ENCODE measurements around the gene CYFIP2.

The CYFIP2 gene

DNA sequence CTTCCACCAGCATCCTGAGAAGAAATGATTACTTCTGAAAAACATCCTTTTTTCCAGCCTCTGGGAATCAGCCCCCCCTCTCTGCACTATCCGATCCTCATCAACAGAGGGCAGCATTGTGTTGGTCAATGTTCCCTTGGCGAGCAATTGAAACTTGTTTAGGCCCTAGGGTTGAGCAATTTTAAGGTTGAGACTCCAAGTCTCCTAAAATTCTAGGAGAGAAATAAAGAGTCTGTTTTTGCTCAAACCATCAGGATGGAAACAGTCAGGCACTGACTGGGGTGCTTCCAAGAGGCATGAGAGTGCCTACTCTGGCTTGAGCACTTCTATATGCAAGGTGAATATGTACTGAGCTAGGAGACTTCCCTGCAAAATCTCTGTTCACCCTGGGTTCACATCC is 12.4 kb upstream of the CYFIP2 start:
- peak; percentile 53 for DNase-seq (ENCODE audit: low read depth, low spot score)
- TF ChIP-seq, protein P1, sequence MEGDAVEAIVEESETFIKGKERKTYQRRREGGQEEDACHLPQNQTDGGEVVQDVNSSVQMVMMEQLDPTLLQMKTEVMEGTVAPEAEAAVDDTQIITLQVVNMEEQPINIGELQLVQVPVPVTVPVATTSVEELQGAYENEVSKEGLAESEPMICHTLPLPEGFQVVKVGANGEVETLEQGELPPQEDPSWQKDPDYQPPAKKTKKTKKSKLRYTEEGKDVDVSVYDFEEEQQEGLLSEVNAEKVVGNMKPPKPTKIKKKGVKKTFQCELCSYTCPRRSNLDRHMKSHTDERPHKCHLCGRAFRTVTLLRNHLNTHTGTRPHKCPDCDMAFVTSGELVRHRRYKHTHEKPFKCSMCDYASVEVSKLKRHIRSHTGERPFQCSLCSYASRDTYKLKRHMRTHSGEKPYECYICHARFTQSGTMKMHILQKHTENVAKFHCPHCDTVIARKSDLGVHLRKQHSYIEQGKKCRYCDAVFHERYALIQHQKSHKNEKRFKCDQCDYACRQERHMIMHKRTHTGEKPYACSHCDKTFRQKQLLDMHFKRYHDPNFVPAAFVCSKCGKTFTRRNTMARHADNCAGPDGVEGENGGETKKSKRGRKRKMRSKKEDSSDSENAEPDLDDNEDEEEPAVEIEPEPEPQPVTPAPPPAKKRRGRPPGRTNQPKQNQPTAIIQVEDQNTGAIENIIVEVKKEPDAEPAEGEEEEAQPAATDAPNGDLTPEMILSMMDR (IDR thresholded peaks at IDR 0.05; ENCODE audit: low read depth, low read length) = peak; percentile 95
- H3K4me3 ChIP-seq (ENCODE audit: low read depth, low read length) = no peak overlapping the region
- in situ Hi-C loops (cut with HindIII; ENCODE audit: low sequenced_read_pairs) = no loop called here

DNA sequence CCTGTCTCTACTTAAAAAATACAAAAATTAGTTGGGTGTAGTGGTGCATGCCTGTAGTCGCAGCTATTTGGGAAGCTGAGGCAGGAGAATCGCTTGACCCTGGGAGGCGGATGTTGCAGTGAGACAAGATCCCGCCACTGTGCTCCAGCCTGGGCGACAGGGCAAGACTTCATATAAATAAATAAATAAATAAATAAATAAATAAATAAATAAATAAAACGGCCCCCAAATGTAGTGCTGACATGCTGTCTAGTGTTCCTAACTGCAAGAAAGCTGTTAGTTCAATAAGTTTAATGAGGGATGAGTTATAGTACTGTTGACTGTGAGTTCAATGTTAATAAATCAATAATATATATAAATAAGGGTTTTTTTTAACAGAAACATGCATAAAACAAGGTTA is 7.5 kb upstream of the CYFIP2 start:
- H3K4me3 ChIP-seq (ENCODE audit: low read depth, low read length) = no peak overlapping the region
- TF ChIP-seq, protein P1 (IDR thresholded peaks at IDR 0.05; ENCODE audit: low read depth, low read length) = no peak
- no peak for DNase-seq (ENCODE audit: low read depth, low spot score)
- in situ Hi-C loops (cut with HindIII; ENCODE audit: low sequenced_read_pairs) = no loop called here

DNA sequence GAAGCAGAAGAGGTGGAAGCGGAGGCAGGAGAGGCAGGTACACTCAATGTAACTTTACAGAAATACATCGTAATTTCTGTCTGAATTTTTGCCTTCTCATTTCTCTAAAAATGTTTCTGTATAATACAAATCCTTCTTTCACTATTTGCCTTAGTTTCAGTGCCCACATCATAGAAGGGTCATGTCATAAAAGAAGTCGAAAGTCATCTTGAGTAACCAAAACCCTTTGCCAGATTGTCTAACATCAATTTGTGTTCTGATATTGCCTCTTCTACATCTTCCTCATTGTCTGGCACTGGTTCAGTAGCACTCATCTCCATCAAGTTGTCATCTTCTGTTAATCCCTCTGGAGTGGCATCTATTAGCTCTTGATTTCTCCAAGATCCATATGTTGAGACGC is 6.2 kb upstream of the CYFIP2 start:
- in situ Hi-C loops (cut with HindIII; ENCODE audit: low sequenced_read_pairs) = no loop called here
- TF ChIP-seq, protein P1 (IDR thresholded peaks at IDR 0.05; ENCODE audit: low read depth, low read length) = no peak
- DNase-seq (ENCODE audit: low read depth, low spot score) = no peak
- no peak overlapping the region for H3K4me3 ChIP-seq (ENCODE audit: low read depth, low read length)

DNA sequence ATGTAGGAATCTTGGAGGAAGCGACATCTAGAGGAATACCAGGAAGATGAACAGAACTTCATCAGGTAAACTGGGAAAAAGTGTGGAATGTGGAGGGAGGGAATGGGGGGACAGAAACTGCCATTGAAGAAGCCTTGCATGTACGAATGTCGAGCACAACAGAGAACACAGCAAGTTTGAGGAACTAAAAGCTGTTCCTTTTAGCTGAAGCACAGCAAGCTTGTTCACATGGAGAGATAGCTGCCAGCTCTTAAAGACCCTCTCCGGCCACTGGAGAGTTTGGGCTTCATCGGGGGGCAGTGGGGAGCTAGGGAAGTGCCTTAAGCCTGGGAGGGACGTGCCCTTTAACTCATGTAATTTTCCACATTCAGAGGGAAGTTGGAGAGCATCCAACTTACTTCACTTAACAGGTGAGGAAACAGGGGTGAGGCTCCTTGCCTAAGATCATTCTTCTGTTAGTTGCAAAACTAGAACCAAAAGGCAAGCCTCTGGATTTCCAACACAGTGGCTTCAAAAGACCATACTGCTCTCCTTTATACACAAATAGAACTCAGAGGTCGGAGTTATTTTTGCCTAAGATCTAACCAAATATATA is 2.3 kb upstream of the CYFIP2 start:
- TF ChIP-seq, protein P1 (IDR thresholded peaks at IDR 0.05; ENCODE audit: low read depth, low read length) = no peak
- no peak for DNase-seq (ENCODE audit: low read depth, low spot score)
- in situ Hi-C loops (cut with HindIII; ENCODE audit: low sequenced_read_pairs) = no loop called here
- no peak overlapping the region for H3K4me3 ChIP-seq (ENCODE audit: low read depth, low read length)

DNA sequence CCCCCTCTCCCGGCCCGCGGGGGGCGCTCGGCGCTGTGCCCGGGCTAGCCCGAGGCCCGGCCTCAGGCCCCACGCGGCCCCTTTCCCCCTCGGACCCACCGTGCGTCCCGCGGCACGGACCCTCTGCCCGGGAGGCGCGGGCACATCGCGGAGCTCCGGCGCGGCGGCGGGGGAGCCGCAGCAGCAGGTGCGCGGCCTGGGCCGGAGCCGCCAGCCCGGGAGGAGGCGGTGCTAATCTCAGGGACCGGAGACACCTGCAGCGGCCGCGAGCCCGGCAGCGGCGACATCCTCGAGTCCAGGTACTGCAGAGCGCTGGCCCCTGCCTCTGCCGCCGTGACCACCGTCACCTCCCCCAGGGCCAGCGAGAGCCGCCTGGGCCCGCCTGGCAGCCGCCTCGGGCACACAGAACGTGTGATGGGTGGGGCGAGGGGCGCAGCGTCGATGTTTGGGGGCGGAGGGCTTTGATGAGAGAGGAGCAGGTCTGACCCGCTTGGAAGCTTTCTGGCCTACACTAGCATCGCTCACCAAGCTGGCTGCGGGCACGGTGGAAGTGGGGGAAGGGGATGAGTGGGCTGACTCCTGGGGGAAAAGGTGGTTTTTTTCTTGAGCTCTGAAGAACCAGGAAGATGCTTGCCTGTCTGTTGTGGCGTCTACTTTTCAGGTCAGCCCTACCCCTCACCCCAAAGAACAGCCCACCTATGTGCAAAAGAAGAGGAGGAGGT is 524 bp downstream of the CYFIP2 start:
- H3K4me3 ChIP-seq (ENCODE audit: low read depth, low read length) = peak overlapping the region; percentile 53
- TF ChIP-seq, protein P1 (IDR thresholded peaks at IDR 0.05; ENCODE audit: low read depth, low read length) = no peak
- in situ Hi-C loops (cut with HindIII; ENCODE audit: low sequenced_read_pairs) = no loop called here
- DNase-seq (ENCODE audit: low read depth, low spot score) = no peak

DNA sequence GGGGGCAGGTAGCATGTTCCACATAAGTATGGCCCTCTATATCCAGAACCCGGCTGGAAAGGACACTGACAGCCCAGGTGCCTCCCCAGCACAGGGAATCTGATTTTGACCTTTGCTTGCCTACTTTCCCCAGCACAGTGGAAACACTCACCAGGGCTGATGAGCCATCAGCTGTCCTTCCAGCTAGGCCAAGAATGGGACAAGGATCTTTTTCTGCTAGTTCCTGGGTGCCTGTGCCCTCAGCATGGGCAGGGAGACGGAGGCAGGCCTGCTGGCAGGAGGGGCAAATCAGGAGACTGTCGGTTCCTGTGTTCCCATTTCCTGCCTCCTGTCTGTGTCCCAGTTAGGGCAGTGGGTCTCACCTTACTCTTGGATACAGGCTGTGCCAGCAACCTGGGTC is 1.1 kb downstream of the CYFIP2 start:
- H3K4me3 ChIP-seq (ENCODE audit: low read depth, low read length) = peak overlapping the region; percentile 53
- TF ChIP-seq, protein P1 (IDR thresholded peaks at IDR 0.05; ENCODE audit: low read depth, low read length) = no peak
- in situ Hi-C loops (cut with HindIII; ENCODE audit: low sequenced_read_pairs) = no loop called here
- no peak for DNase-seq (ENCODE audit: low read depth, low spot score)

All from astrocyte of the spinal cord (primary cell).